Renal pelvis (tissue), 4 donors: Measurements from ENCODE around the gene CDC14B. TPM values are rescaled to one million over a fixed set of nuclear protein-coding genes. Genes with fewer than 3 reads are reported as not detected.
"Not testable (repeated sequence)": the region's sequence is repeated elsewhere in the genome, so short reads cannot be mapped to it uniquely, and the experiment has no call there.

Experiments used
- DNase-seq: peaks from one replicate; pipeline ENCODE4 v3.0.0-alpha.2; 2013
- polyA plus RNA-seq, 3 donors: library from polyadenylated mRNA; unstranded; fragments of 120-200 nt; gene quantifications; one replicate each; pipeline ENCODE4 v1.2.1, GENCODE V29; 2013; ENCODE audit not compliant: insufficient read length in 3 of 3

CDC14B gene
- polyA plus RNA-seq, 3 donors = 22.7 to 28.7 (median 27.9) TPM

DNA sequence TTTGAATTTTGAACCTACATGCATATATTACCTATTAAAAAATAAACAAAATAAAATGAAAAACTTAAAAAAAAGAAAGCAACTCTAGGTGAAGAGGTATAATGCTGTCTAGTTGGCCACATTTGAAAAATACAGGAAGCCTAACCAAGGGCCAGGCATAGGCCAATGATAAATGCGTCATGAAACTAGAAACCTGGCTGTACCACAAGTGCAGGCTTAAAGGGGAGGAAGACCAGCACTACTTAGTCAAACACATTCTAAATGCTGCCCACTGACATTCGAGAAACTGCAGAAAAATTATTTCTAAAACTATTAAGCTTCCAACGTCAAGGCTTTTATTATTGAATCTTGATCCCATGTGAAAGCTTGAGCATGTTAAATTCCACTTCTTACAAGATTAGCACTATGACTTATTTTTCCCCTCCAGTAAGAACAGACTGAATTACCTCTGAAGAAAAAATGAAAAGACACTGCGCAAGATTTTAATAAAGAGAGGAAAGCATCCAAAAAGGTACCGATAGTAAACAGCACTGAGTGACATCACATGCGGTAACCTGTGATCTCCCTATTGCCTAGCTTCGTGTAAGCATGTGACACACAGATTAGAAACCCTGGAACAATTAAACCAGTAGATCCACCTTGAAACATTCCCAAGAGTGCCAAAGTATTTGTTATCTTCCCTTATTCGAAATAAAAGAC, 16.2 kb downstream of the CDC14B start:
- peak; percentile 26 for DNase-seq

DNA sequence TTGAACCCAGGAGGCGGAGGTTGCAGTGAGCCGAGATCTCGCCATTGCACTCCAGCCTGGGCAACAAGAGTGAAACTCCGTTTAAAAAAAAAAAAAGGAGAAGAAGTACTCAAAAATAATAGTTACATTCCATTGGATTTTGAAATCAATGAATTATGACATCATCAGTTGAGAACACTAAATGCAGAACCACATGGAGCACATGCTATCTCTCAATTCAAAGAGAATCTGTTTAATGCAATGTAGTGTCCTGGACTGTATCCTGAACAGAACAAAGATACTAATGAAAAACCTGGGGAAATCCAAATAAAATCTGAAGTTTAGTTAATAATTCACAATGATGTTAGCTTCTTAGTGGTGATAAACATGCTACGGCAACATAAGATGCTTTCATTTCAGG, 20.3 kb downstream of the CDC14B start:
- DNase-seq = no peak

DNA sequence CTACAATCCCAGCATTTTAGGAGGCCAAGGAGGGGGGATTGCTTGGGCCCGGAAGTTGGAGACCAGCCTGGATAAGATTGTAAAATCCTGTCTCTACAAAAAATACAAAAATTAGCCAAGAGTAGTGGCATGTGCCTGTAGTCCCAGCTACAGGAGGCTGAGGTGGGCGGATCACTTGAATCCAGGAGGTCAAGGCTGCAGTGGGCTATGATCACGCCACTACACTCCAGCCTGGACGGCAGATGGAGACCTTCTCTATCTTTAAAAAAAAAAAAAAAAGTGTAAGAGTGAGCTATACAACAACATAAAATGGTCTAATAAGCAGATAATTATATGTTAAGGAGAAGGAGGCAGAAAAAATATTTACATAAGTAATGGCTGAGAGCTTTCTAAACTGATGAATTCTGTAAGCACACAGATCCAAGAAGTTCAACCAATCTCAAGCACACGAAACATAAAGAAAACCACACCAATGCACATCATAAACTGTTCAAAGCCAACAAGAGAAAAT, 23.0 kb downstream of the CDC14B start:
- no peak for DNase-seq

DNA sequence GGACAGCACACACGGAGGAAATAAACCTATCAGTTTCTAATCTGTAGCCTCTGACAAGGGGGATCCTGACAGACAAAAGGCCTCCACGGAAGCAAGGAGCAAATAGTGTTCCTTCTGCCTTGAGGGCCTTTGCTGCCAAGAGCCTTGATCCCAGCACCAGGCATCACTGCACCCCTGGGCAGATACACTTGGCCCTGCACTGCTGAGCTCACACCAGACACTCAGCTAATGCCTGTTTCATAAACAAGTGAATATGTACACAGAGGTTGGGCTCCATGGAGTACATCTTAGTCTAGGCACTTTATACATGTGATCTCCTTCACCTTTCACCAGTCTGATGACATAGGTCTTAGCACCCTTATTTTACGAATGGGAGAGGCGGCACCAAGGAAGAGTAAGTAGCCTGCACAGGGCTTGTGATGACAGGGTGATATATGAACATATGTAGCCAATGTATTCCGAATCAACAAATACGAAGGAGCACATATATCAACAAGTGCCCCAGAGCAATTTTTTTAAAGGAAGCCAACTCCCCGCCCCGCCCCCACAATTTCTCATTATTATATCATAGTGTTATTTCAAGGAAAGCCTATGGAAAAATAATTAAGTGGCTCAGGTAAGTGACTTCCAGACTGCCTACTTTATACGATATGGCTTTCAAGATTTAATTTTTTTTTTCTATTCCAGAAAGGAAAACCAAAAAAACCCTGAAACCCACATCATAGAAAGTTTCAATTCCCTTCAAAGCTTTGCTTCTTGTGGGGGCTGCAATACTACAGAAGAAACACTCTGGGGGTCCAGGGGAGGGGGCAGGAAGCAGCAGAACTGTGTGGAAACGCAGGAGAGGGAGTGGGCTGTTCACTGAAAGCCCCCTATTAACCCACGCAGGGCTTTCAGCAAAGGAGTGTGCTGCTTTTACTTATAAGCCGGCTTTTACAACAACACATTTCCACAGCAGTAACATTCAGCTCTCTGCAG, 32.0 kb downstream of the CDC14B start:
- no peak for DNase-seq

DNA sequence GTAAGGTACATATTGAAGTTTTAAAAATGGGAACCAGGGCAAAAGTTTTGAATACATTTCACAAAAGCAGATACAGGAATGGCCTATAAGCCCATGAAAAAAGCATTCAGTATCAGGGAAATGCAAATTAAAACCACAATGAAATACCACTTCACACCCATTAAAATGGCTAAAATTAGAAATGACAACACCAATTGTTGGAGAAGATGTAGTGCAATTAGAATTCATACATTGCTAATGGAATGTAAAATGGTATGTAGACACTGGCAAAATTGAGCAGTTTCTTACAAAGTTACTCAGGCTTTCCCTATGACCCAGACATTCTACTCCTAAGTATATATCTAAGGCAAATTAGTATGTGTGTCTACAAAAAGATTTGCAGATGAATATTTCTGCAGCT, 34.2 kb downstream of the CDC14B start:
- DNase-seq = no peak

DNA sequence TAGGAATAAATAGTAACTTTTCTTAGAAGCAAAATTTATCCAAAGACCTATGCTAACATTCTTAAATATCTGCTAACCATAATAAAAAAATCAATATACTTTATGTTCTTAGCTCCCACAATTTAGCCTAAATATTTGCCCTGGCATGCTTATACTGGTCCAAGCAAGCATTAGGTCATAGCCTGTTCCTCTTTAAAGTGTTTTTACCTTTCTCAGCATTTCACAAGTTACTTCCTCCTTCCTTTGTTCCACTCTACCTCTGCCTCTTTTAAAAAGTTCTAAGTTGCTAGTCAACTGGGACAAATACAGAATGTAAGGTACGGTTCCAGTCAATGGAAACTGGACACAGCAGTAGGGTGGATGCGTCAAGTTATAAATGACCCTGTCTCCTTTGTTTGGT, 37.4 kb downstream of the CDC14B start:
- not testable (repeated sequence) for DNase-seq

DNA sequence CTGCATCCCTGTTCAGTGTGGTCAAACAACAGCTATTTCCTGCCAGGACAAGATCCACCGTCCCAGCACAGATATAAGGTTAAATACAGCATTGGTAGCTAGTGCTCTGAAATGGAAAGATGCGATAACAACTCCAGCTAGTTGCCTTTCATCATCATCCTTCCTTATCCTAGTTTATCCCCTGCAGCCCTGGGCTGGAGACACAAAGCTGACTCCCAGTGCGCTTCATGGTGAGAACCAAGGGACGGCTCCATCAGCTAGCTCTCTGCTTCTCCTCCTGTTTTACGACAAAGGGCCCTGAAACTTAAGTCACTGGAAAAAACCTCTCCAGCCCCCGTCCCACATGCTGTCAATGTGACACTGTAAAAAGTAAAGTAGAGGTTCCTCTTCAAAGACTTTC, 37.9 kb downstream of the CDC14B start:
- DNase-seq = no peak

DNA sequence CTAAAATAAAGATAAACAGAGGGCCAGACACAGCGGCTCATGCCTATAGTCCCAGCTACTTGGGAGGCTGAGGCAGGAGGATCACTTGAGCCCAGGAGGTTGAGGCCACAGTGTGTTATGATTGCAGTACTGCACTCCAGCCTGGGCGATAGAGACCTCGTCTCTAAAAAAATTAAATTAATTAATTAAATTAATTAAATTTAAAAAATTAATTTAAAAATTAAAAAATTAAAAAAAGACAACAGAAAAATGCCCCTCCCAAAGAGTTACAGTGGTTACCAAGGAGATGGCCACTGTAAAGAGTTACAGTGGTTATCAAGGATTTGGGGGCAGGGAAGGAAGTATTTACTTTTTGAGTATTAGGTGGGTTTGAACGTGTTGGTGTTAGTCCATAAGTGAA, 38.3 kb downstream of the CDC14B start:
- no peak for DNase-seq

DNA sequence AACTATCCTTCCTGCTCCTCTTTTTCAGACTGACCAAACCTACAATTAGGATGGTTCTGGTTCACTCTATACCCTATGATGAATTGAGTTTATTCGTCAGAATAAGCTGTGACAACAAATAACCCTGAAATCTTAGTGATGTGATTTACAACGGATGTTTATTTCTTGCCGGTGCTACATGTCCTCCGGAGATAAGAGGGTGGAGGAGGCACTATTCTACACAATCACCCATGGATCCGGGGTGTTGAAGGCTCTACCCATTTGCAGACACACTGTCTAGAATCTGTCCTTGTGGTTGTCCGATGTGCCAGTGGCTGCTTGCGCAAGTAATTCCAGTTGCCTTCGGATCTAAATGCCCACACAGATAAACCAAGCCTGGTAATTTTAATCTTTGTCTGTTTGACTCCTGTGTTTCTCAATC, 44.7 kb downstream of the CDC14B start:
- DNase-seq = no peak

DNA sequence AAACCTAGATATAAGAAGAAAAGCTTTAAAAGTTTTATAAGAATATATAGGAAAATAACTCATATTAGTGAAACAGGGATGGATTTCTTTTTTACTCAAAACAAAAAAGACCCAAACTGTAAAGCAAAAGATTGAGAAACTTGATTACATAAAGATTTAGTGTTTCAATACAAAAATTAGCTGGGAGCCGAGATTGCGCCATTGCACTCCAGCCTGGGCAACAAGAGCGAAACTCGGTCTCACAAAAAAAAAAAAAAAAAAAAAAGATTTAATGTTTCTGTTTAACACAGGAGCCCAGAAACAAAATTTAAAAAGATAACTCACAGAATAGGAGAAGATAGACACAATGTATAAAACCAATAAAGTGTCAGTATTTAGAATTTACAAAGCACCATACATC, 45.2 kb downstream of the CDC14B start:
- DNase-seq = no peak

DNA sequence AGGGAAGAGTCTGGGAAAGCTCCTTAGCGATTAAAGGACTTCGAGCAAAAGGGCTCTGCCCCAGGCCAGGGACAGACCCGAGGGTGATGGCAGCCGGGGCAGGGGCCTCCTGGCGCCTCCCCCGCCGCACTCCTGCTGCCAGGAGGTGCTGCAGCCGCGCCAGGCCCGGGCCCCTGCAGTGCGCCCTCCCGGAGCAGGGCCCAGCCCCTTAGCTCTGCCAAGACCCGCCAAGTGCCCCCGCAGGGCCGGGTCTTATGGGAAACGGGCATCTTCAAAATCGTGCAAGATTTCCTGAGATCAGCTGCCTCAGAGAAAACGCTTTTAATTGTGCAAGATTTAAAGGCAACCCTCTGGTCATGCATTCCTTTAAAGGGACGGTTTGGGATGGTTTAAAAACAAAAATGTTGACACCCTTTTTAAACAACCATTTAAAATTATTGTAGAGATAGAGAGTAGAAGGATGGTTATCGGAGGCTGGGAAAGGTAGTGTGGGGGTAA, 52.4 kb downstream of the CDC14B start:
- no peak for DNase-seq

DNA sequence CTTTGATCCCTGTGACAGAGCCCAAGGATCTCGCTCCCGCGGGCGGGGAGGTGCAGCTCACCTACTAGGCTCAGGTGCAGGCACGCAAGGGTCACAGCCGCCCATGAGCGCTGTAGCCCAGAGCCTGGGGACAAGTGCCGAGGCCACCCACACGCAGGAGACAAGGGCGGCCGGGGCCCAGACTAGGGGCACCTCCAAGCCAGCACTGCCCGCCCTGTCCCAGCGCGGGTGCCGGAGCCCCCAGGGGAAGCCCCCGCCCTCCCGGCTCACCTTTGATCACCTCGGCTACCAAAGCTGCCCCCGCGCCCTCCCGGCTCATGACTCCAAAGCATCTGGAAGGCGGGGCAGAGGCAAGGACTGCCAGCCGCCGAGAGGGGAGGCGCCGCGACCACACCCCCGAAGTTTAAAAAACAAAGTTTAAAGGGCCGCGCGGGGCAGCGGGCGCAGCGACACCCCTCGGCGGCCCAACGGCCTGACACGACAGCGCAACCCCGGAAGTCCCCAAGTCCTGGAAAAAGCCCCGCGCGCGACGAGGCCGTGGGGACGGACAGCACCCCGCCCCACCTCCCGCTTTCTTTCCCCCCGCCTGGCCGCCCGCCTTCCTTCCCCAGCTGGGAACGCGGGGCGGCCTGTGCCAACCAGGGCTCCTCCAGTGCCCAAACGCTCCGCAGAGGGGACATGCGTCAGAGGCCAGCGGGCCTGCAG, 53.0 kb downstream of the CDC14B start:
- DNase-seq = peak; percentile 58

DNA sequence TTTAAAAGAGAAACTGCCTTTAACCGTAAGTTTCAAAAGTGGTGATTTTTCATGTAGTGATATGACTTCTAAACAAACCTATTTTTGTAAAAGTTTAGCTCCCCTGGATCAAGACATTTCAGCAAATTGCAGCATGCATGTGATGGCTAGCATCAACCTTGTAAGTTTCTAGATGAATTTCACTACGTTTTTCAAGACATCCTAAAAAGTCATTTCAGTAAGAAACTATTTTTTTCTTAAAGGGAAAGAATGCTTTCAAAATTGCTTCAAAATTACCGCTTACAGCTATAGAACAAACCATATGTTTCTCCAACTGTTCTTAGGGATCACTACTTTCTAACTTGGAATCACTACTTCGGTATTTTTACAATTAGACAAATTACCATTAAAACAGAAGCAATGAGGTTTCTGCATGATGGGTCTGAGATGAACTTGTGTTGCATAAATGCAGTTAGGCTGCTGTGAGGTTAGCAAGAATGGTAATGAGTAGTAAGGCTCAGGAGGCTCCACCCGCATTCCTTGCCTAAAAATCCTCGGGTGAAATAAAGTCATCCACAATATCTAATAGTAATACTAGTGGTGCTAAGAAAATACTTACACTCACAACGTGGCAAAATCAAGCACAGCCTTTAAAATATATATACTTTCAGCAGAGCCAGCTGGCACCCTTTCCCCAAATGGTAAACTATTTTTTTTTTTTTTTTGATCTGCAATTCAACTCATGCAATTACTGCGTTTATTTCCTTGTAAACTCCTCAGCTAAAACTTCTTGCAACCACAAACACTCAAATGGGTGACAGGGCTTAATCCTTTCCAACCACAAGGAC, 53.8 kb downstream of the CDC14B start:
- DNase-seq = no peak

DNA sequence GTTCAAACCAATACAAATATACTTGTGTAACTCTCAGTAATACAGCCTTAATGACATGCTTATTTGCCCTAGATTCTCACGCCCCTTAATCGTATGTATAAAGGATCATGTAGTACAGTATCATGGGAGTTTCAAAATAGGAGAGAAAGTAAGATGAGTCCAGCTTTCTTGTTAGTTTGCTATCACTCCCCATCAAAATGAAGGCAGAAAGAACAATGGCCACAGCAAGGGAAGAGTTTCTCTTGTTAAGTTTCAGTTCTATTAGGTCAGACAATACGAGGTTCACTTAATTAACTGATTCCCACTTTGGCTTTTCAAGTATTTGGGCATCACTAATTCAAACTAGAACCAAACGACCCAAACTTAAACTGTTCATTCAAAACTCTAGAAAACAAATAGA, 55.4 kb downstream of the CDC14B start:
- DNase-seq = no peak

DNA sequence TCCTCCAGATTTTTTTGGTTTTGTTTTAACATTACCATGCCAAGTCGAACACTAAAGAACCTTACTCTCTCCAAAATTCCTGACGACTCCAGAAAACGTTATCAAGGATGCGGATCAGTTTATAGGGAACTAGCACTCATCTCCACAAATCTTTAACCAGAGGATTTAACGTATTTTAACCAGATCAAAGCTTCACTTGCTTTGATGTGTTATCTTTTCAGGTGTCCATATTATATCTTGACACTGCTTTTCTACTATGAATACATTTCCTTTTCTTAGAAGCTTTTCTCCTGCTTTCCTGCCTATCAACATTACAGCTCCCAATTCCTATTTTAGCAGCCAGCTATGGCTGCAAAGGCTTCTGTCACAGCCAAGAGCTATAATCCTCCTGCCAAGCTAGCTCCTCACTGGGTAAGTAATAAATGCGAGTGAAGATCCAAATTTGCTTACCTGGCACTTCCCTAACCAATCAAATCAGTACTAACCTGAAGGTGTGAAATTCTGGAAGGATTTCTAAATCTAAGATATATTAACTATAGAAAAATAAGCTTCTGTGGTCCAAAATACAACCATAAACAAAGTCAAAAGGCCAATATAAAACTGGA, 60.2 kb downstream of the CDC14B start:
- no peak for DNase-seq

DNA sequence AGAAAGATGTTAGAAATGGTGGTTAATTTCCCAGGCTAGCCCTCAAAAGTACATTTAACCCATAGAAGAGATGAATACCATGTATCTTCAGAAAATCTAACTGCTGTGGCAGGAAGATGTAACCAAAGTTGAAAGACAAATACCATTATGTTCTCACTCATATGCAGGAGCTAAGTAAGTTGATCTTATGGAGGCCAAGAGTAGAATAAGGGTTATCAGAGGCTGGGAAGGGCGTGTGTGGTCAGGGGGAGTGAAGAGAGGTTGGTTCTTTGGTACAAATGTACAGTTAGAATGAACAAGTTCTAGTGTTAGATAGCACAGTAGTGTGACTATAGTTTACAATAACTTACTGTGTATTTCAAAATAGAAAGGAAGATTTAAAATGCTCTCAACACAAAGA, 61.7 kb downstream of the CDC14B start:
- no peak for DNase-seq

DNA sequence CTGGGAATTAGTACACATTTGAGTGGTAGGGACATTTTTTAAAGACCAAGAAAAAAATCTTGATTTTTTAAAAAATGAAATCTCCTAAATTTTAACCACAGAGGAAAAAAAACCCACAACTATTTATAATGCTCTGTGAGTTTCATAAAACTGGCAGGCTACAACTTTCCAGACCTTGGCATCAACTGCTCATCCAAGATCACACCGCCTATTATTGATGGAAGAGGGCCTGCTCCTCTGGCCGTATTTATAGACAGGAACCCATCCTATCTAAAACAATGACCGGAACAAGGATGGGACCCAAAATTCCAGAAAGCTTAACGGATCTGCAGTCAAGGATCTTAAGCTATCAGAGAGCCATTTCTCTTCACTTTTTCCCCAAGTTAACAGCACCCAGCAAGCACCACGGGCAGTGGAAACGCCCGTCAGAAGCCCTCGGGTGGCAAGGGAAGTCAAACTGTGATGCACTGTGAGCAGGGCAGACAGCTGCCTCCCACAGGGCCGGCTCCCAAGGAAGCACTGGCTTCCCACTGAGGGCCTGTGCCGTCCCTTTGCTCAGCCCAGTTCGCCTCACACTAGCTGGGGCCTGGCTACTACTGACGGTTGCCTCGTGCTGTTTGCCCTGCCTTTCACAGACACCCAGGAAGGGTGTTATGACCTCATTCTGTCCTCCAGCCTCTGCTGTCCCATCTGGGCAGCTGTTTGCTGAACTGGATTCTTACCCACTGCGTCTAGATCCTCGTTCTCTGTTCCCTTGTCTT, 62.8 kb downstream of the CDC14B start:
- DNase-seq = no peak

DNA sequence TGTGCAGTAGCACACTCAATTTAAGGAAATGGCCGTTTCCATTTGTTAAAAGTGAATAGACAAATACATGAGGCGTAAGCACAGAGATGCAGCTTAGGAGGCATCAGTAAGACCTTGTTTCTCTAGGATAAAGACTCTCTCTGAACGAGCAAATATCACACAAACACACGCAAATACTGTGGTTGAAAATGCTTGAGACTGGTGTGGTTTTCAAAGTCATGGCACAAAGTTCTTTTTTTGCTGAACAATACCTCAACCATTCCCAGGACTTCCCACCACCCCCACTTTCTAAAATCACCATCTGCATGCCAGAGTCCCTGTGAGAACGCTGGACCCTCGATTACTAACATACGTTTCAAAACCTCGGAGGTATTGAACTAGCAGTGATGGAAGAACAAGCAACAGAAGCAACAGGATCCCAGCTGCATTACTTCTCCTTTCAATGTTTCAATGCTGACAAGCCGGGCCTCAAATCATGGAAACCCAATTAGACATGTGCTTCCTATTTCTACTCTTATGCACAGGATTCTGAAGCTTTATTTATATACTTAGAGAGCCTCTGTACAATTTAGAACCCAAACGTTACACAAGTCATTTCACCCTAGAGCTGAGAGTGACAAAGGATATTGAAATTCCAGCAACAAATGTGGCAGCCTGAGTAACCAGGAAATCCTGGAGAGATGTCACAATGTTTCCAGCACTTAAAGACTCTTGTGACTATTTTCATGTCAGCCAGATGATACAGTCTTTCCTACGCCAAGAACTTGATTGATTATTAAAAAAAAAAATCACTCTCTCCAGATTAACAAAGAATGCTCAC, 63.9 kb downstream of the CDC14B start:
- DNase-seq = no peak
